Lower lobe of right lung (tissue), 2 donors: ENCODE results near the gene SSC4D. TPM values are rescaled to one million over a fixed set of nuclear protein-coding genes. Genes with fewer than 3 reads are reported as not detected.
"Not testable (repeated sequence)": the region's sequence is repeated elsewhere in the genome, so short reads cannot be mapped to it uniquely, and the experiment has no call there.

Source experiments
- ATAC-seq, 2 donors: fragments of 200-7000 bp; cut with Tn5 transposase; one replicate each; pipeline ENCODE4 v1.9.1; 2020 to 2022; ENCODE audit warnings: mild to moderate bottlenecking in 2 of 2, moderate library complexity in 2 of 2
- DNase-seq: peaks from one replicate; pipeline ENCODE4 v3.0.0-alpha.2; 2020
- H3K27ac ChIP-seq: fragments of 200-600 bp; one replicate; pipeline ENCODE4 v1.8.0; 2022
- H3K27me3 ChIP-seq: fragments of 200-600 bp; one replicate; pipeline ENCODE4 v1.8.0; 2022; ENCODE audit warnings: low read depth
- H3K36me3 ChIP-seq: fragments of 200-600 bp; one replicate; pipeline ENCODE4 v1.8.0; 2022; ENCODE audit warnings: mild to moderate bottlenecking
- H3K4me1 ChIP-seq: fragments of 200-600 bp; one replicate; pipeline ENCODE4 v1.8.0; 2022
- H3K4me3 ChIP-seq: fragments of 200-600 bp; one replicate; pipeline ENCODE4 v1.8.0; 2022; ENCODE audit warnings: mild to moderate bottlenecking
- H3K9me3 ChIP-seq: fragments of 200-600 bp; one replicate; pipeline ENCODE4 v1.8.0; 2022
- intact Hi-C: fragments of 100-400 bp; cut with DNase I; formaldehyde crosslinking; loops from one replicate; pipeline ENCODE4 v1.11.0; 2022
- total RNA-seq: library from RNA; stranded (reverse); fragmentation: NEBNext Ultra II Directional; extraction: Animal tissue kit (Norgen Biotek cat#: 25700); gene quantifications from one replicate; pipeline ENCODE4 v1.2.1, GENCODE V29; 2021
- TF ChIP-seq, protein P1 (sequence below): fragments of 200-600 bp; IDR thresholded peaks from one replicate; pipeline ENCODE4 v1.8.0; 2022; ENCODE audit warnings: antibody characterized with exemption, mild to moderate bottlenecking
- donor health status: DM: no; HTN: yes; CAD: no; lungs with severe emphysema.

SSC4D gene
- total RNA-seq, 1 donor from 2014 or later: 1.7 TPM

DNA sequence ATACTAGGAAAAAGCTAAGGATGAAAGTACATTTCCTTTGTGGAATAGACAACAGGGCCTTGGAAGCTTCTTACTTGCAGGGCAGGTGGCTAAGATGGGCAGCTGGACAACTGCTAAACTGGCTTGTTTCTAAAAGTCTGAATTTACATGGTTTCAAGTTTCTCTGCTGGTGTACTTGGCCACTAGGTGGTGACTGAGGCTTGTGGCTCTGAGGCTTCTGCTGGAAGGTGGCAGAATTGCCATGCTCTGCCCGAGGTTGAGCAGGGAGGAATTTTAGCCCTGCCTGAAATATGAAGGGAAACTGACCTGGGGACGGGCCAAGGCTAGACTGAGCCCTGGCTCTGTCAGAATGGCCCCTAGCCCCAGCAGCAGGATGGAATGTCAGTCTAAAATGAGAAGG is 28.4 kb upstream of the SSC4D start:
- intact Hi-C loops, H3K4me3 ChIP-seq, H3K36me3 ChIP-seq, H3K27ac ChIP-seq, H3K27me3 ChIP-seq, H3K4me1 ChIP-seq, H3K9me3 ChIP-seq: not testable (repeated sequence)
- TF ChIP-seq, protein P1, sequence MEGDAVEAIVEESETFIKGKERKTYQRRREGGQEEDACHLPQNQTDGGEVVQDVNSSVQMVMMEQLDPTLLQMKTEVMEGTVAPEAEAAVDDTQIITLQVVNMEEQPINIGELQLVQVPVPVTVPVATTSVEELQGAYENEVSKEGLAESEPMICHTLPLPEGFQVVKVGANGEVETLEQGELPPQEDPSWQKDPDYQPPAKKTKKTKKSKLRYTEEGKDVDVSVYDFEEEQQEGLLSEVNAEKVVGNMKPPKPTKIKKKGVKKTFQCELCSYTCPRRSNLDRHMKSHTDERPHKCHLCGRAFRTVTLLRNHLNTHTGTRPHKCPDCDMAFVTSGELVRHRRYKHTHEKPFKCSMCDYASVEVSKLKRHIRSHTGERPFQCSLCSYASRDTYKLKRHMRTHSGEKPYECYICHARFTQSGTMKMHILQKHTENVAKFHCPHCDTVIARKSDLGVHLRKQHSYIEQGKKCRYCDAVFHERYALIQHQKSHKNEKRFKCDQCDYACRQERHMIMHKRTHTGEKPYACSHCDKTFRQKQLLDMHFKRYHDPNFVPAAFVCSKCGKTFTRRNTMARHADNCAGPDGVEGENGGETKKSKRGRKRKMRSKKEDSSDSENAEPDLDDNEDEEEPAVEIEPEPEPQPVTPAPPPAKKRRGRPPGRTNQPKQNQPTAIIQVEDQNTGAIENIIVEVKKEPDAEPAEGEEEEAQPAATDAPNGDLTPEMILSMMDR: peak; percentile 50
- ATAC-seq: peak; percentile 85 to 90
- peak; percentile 66 for DNase-seq

DNA sequence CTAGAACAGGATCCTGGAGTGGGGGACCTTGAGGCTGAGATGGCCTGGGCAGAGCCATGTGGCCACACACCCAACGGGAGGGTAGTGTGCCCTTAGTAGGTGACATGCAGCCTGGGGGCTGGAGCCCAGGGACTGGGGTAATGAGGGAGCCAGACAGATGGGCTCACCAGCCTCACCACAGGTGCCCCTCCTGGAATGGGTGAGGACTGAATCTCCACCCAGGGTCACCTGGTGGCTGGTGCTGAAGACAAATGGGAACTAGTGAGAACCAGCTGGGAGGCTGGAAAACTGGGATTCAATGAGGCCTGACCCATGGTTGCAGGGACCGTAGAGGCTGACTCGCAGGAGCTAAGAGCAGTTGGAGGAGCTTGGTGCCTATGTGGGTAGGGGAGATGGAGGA is 21.3 kb upstream of the SSC4D start:
- TF ChIP-seq, protein P1: no peak
- ATAC-seq (no peak), DNase-seq (no peak)
- Histone ChIP-seq H3K27ac (no peak overlapping the region), H3K4me3 (no peak overlapping the region), H3K27me3 (no peaks in the 10 kb centered on the region), H3K4me1 (no peaks in the 10 kb centered on the region), H3K9me3 (no peaks in the 10 kb centered on the region), H3K36me3 (no peaks in the 10 kb centered on the region)
- intact Hi-C loops: no loop called here

DNA sequence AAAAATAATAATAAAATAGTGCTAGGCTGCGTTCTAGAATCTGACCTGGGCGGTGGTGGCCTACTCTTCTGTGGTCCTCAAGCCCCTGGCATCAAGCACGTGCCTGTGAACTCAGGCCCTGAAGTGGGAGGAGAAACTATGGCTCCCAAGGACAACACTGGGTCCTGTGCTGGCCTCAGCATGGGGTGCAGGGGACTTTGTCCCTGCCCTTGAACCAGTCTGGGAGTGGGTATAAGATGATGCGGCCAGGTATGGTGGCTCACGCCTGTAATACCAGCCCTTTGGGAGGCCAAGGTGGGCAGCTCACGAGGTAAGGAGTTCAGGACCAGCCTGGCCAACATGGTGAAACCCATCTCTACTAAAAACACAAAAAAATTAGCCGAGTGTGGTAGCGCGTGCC is 20.7 kb upstream of the SSC4D start:
- Histone ChIP-seq H3K4me3 (no peak overlapping the region), H3K27ac (no peak overlapping the region), H3K36me3 (no peaks in the 10 kb centered on the region), H3K4me1 (no peaks in the 10 kb centered on the region), H3K27me3 (no peaks in the 10 kb centered on the region), H3K9me3 (no peaks in the 10 kb centered on the region)
- intact Hi-C loops: no loop called here
- TF ChIP-seq, protein P1: no peak
- ATAC-seq: no peak
- DNase-seq: no peak

DNA sequence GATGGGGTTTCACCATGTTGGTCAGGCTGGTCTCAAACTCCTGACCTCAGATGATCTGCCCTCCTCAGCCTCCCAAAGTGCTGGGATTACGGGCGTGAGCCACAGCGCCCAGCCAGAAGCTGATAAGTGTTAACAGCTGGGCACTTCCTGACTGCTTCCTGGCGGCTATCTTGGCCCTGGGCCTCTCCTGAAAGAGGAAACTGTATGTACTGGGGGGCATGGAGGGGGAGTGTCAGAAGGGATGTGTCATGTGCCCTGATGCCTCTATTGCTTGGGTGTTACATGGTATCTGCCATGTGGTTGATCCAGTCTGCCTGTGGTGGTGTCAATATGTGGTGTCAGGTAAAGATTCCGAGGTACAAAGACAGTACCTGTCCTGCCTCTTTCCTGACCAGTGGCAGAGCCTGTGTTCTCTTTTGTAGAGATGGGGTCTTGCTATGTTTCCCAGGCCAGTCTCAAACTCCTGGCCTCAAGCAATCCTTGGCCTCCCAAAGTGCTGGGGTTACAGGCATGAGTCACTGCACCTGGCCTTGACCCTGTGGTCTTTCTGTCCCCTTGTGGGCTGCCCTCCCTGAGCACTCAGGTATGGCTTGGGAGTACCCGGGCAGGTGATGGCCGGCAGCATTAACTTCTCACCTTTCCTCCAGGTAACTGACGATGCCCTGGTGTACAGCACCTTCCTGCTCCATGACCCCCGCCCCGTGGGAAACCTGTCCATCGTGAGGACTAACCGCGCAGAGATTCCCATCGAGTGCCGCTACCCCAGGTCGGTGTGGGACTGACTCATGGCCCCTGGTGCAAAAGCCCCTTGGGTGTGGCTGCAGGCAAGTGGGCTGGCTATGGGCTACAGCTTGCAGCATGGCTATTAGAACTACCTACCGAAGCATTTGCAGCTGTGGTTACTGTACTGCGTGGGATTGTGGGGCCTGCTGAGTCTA is 19.6 kb upstream of the SSC4D start:
- DNase-seq (no peak), ATAC-seq (peak; percentile 18 to 45)
- Histone ChIP-seq H3K4me1 (no peaks in the 10 kb centered on the region), H3K4me3 (no peak overlapping the region), H3K27ac (no peak overlapping the region), H3K36me3 (no peaks in the 10 kb centered on the region), H3K27me3 (no peaks in the 10 kb centered on the region), H3K9me3 (no peaks in the 10 kb centered on the region)
- TF ChIP-seq, protein P1: no peak
- intact Hi-C loops: no loop called here

DNA sequence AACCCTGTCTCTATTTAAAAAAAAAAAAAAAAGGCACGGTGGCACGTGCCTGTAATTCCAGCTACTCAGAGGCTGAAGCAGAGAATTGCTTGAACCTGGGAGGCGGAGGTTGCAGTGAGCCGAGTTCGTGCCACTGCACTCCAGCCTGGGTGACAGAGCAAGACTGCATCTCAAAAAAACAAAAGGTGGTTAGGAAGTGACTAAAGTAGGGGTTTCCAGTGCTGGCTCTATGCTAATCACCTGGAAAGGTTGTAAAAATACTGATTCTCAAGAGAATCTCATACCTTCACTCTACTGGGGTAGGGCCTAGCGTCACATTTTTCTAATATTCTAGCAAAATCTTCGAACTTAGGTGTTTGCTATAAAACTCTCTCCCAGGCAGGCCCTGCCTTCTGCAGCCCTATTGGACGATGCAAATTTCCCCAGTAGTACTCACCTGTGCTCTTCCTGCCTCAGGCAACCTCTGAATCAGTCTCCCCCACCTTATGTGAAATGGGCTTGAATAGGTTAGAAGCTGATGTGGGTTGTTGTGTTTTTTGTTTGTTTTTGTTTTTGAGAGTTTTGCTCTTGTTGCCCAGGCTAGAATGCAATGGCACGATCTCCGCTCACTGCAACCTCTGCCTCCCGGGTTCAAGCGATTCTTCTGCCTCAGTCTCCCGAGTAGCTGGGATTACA is 18.8 kb upstream of the SSC4D start:
- TF ChIP-seq, protein P1: no peak
- intact Hi-C loops: no loop called here

More for the DNA sequence above, 18.8 kb upstream of the SSC4D start:
- ATAC-seq: no peak
- no peaks in the 10 kb centered on the region for H3K4me1 ChIP-seq
- H3K27me3 ChIP-seq: no peaks in the 10 kb centered on the region
- DNase-seq: no peak
- no peak overlapping the region for H3K27ac ChIP-seq
- no peaks in the 10 kb centered on the region for H3K9me3 ChIP-seq
- H3K36me3 ChIP-seq: no peaks in the 10 kb centered on the region
- no peak overlapping the region for H3K4me3 ChIP-seq
